ENCODE results near the gene FYB1.

The FYB1 gene

GRCh38 chr5:39106322-39106721 lies 113.0 kb downstream of the FYB1 start:
- Histone ChIP-seq H3K36me3 (ENCODE audit: control insufficient read depth, insufficient read depth, low read length) (no peaks in the 10 kb centered on the region), H3K27ac (ENCODE audit: low read length) (no peak overlapping the region), H3K27me3 (ENCODE audit: control insufficient read depth, insufficient read depth, low read length) (no peaks in the 10 kb centered on the region), H3K4me1 (ENCODE audit: control insufficient read depth, insufficient read depth, low read length) (no peaks in the 10 kb centered on the region), H3K4me3 (ENCODE audit: low read length) (no peak overlapping the region), H3K9me3 (ENCODE audit: control insufficient read depth, insufficient read depth, low read length) (no peaks in the 10 kb centered on the region)
- no peak for DNase-seq (ENCODE audit: low read depth, low spot score)
- no CpG with 5 or more reads among the region's 1 CpG for WGBS (ENCODE audit: insufficient coverage, insufficient read length)

- H3K4me3 ChIP-seq (ENCODE audit: low read length) = no peak overlapping the region
- no peak for DNase-seq (ENCODE audit: low read depth, low spot score)
- no peak overlapping the region for H3K27ac ChIP-seq (ENCODE audit: low read length)
- H3K4me1 ChIP-seq (ENCODE audit: control insufficient read depth, insufficient read depth, low read length) = no peaks in the 10 kb centered on the region
- H3K36me3 ChIP-seq (ENCODE audit: control insufficient read depth, insufficient read depth, low read length) = no peaks in the 10 kb centered on the region
- WGBS (ENCODE audit: insufficient coverage, insufficient read length) = no CpG with 5 or more reads among the region's 1 CpG
- H3K9me3 ChIP-seq (ENCODE audit: control insufficient read depth, insufficient read depth, low read length) = no peaks in the 10 kb centered on the region
- no peaks in the 10 kb centered on the region for H3K27me3 ChIP-seq (ENCODE audit: control insufficient read depth, insufficient read depth, low read length)
Observed at GRCh38 chr5:39104221-39104620, 115.1 kb downstream of the FYB1 start.

DNA sequence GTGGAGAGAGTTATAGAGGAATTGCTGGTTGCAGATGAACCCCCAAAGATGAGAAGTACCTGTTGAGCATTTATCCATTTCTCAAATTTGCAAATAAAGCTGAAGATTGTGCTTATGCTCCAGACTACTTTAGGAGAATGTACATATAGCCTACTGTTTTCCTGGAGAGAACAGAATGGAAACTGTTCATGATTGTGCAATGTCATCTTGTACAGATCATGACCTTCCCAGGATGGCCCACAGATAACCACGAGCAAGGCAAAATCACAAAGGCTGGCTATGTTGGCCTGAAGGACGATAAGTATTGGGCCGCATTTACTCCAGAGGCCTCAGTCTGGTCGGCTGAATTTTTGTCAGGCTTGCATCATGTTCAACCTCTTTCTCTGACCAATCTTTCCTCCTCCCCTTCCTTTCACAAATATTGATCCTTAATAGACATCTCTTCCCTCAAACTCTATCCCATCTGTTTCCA lies 116.6 kb downstream of the FYB1 start:
- Histone ChIP-seq H3K27me3 (ENCODE audit: control insufficient read depth, insufficient read depth, low read length) (no peaks in the 10 kb centered on the region), H3K36me3 (ENCODE audit: control insufficient read depth, insufficient read depth, low read length) (no peaks in the 10 kb centered on the region), H3K4me1 (ENCODE audit: control insufficient read depth, insufficient read depth, low read length) (no peaks in the 10 kb centered on the region), H3K9me3 (ENCODE audit: control insufficient read depth, insufficient read depth, low read length) (no peaks in the 10 kb centered on the region), H3K27ac (ENCODE audit: low read length) (no peak overlapping the region), H3K4me3 (ENCODE audit: low read length) (no peak overlapping the region)
- DNase-seq (ENCODE audit: low read depth, low spot score) = no peak
- WGBS (ENCODE audit: insufficient coverage, insufficient read length) = no CpG with 5 or more reads among the region's 4 CpGs

DNA sequence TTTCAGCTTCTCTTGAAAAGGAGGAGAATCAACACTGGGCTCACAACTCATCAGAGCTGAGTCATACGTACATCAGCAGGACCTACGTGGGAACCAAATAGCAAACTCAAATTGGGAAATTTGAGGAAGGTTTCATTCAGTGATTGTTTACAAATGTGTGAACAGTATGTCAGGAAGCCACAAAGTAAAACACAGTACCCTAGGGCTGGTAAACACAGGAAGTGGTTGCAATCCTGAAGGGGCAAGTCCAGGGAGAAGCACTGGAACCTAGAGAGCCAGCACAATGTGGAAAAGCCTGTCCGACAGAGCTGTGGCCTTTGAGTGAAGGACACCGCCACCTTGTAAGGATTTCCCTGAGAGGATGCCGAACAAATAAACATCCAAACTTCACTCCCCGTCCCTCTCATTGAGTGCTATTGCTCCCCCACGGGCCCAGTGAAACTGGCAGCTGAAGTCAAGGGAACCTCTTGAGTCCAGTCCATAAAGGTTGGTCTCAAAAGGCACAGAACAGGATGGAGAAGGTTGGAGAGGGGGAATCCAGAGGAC lies 118.4 kb downstream of the FYB1 start:
- Histone ChIP-seq H3K9me3 (ENCODE audit: control insufficient read depth, insufficient read depth, low read length) (no peaks in the 10 kb centered on the region), H3K4me1 (ENCODE audit: control insufficient read depth, insufficient read depth, low read length) (no peaks in the 10 kb centered on the region), H3K36me3 (ENCODE audit: control insufficient read depth, insufficient read depth, low read length) (no peaks in the 10 kb centered on the region), H3K27me3 (ENCODE audit: control insufficient read depth, insufficient read depth, low read length) (no peaks in the 10 kb centered on the region), H3K4me3 (ENCODE audit: low read length) (no peak overlapping the region), H3K27ac (ENCODE audit: low read length) (no peak overlapping the region)
- no peak for DNase-seq (ENCODE audit: low read depth, low spot score)
- WGBS (ENCODE audit: insufficient coverage, insufficient read length) = no CpG with 5 or more reads among the region's 7 CpGs

DNA sequence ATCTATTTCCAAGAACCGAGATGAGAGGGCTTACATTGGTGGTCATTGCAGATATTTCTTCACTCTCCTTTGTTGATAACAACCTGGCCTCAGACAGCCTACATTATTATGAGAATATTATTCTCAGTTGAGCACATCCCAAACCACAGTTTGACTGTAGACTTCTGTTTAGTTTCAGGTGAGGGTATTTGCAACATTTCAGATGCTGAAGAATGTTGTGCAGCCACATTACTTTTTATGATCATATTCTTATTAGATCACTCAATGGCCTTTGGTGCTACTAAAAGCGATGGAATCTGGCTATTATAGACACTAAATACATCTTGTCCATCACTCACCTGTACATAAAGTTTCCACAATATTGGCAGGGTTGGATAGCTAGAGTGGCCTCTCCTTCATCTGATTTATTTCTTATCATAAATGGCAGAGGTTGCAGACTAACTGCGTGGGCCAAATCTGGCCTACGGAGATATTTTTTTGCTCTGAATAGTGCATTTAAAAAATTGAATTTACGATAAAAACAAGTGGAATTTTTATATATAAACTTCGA lies 119.0 kb downstream of the FYB1 start:
- no CpG with 5 or more reads among the region's 6 CpGs for WGBS (ENCODE audit: insufficient coverage, insufficient read length)
- H3K4me3 ChIP-seq (ENCODE audit: low read length) = no peak overlapping the region
- H3K4me1 ChIP-seq (ENCODE audit: control insufficient read depth, insufficient read depth, low read length) = no peaks in the 10 kb centered on the region
- no peak for DNase-seq (ENCODE audit: low read depth, low spot score)
- no peaks in the 10 kb centered on the region for H3K9me3 ChIP-seq (ENCODE audit: control insufficient read depth, insufficient read depth, low read length)
- H3K27ac ChIP-seq (ENCODE audit: low read length) = no peak overlapping the region
- H3K27me3 ChIP-seq (ENCODE audit: control insufficient read depth, insufficient read depth, low read length) = no peaks in the 10 kb centered on the region
- H3K36me3 ChIP-seq (ENCODE audit: control insufficient read depth, insufficient read depth, low read length) = no peaks in the 10 kb centered on the region

DNA sequence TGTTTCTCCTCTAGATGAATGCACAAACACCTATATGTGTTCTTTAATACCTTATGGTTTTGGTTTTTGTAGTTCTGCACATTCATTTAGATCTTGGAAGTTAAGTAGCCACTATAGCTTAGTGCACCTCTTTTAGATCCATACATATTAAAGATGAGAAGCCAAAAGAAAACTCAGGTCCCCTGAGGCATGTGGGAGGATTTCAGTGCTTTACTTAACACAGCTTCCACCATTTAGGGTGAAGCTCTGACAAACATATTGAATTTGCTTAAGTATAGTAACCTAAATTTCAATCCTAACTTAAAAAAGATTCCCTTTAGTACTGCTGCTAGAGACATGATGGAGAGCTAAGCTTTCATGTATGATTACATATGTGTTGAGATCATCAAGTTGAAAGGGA lies 119.5 kb downstream of the FYB1 start:
- no peaks in the 10 kb centered on the region for H3K27me3 ChIP-seq (ENCODE audit: control insufficient read depth, insufficient read depth, low read length)
- no peaks in the 10 kb centered on the region for H3K36me3 ChIP-seq (ENCODE audit: control insufficient read depth, insufficient read depth, low read length)
- no peak for DNase-seq (ENCODE audit: low read depth, low spot score)
- no peak overlapping the region for H3K27ac ChIP-seq (ENCODE audit: low read length)
- no peaks in the 10 kb centered on the region for H3K9me3 ChIP-seq (ENCODE audit: control insufficient read depth, insufficient read depth, low read length)
- H3K4me1 ChIP-seq (ENCODE audit: control insufficient read depth, insufficient read depth, low read length) = no peaks in the 10 kb centered on the region
- no peak overlapping the region for H3K4me3 ChIP-seq (ENCODE audit: low read length)

DNA sequence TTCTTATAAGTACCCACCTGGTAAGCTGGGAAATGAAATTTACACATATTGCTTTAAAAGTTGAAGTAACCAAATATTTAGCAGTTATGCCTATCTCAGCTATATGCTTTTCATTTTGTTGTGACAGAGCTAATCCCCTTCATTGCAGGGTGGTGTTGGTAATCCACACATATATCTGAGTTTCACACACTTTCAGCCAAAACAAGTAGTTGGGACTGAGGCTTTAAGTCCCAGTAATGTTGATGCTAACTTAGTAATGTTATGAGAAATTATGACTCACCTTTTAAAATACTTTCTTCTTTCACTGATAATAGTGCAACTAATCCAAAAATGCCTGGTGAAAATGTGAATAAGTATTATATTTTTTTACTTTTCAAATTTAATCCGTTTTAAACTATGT lies 126.0 kb downstream of the FYB1 start:
- H3K9me3 ChIP-seq (ENCODE audit: control insufficient read depth, insufficient read depth, low read length) = no peaks in the 10 kb centered on the region
- H3K27ac ChIP-seq (ENCODE audit: low read length) = no peak overlapping the region
- no peaks in the 10 kb centered on the region for H3K36me3 ChIP-seq (ENCODE audit: control insufficient read depth, insufficient read depth, low read length)
- H3K4me1 ChIP-seq (ENCODE audit: control insufficient read depth, insufficient read depth, low read length) = no peaks in the 10 kb centered on the region
- no peak for DNase-seq (ENCODE audit: low read depth, low spot score)
- H3K4me3 ChIP-seq (ENCODE audit: low read length) = no peak overlapping the region
- WGBS (ENCODE audit: insufficient coverage, insufficient read length) = no CpG with 5 or more reads among the region's 1 CpG
- no peaks in the 10 kb centered on the region for H3K27me3 ChIP-seq (ENCODE audit: control insufficient read depth, insufficient read depth, low read length)

- Histone ChIP-seq H3K4me3 (ENCODE audit: low read length) (no peak overlapping the region), H3K27ac (ENCODE audit: low read length) (no peak overlapping the region), H3K36me3 (ENCODE audit: control insufficient read depth, insufficient read depth, low read length) (no peaks in the 10 kb centered on the region), H3K4me1 (ENCODE audit: control insufficient read depth, insufficient read depth, low read length) (no peaks in the 10 kb centered on the region), H3K27me3 (ENCODE audit: control insufficient read depth, insufficient read depth, low read length) (no peaks in the 10 kb centered on the region), H3K9me3 (ENCODE audit: control insufficient read depth, insufficient read depth, low read length) (no peaks in the 10 kb centered on the region)
- no peak for DNase-seq (ENCODE audit: low read depth, low spot score)
- WGBS (ENCODE audit: insufficient coverage, insufficient read length) = no CpG with 5 or more reads among the region's 4 CpGs
Observed at GRCh38 chr5:39092581-39093351, 126.6 kb downstream of the FYB1 start.

DNA sequence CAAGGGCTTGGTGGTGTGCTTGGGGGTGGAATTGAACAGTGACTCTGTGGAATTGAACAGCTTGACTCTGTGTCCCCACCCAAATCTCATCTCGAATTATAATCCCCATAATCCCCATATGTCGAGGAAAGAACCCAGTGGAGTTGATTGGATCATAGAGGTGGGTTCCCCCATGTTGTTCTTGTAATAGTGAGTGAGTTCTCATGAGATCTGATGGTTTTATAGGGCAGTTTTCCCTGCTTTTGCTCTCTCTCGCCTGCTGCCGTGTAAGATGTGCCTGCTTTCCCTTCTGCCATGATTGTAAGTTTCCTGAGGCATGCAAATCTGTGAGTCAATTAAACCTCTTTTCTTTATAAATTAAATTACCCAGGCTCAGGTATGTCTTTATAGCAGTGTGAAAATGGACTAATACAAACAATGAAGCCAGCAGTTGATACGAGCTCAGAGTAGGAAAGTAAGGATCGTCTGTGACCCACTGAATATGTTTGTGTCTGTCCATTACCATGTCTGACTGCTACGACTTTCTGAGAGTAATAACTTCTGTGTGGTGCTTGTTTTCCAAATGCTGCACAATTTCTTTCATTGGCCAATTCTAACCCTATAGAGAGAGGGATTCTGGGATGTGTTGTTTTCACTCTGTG lies 127.3 kb downstream of the FYB1 start:
- no peak for DNase-seq (ENCODE audit: low read depth, low spot score)
- WGBS (ENCODE audit: insufficient coverage, insufficient read length) = no CpG with 5 or more reads among the region's 7 CpGs
- Histone ChIP-seq H3K36me3 (ENCODE audit: control insufficient read depth, insufficient read depth, low read length) (no peaks in the 10 kb centered on the region), H3K9me3 (ENCODE audit: control insufficient read depth, insufficient read depth, low read length) (no peaks in the 10 kb centered on the region), H3K4me3 (ENCODE audit: low read length) (no peak overlapping the region), H3K4me1 (ENCODE audit: control insufficient read depth, insufficient read depth, low read length) (no peaks in the 10 kb centered on the region), H3K27me3 (ENCODE audit: control insufficient read depth, insufficient read depth, low read length) (no peaks in the 10 kb centered on the region), H3K27ac (ENCODE audit: low read length) (no peak overlapping the region)

DNA sequence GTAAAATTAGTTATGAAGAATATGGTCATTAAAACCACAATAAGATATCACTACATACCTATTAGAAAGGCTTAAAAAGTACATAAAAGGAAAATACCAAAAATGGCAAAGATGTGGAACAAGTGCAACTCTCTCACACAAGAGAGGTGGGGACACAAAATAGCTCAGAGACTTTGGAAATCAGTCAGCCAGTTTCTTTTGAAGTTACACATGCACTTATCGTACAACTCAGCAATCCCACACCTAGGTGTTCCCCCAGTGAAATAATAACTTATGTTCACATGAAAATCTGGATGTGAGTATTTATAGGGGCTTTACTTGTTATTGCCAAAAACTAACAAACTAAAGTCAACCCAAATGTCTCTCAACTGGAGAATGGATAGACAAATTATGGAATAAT lies 135.4 kb downstream of the FYB1 start:
- WGBS (ENCODE audit: insufficient coverage, insufficient read length) = no CpG with 5 or more reads among the region's 1 CpG

More for the DNA sequence above, 135.4 kb downstream of the FYB1 start:
- no peak overlapping the region for H3K4me3 ChIP-seq (ENCODE audit: low read length)
- no peaks in the 10 kb centered on the region for H3K4me1 ChIP-seq (ENCODE audit: control insufficient read depth, insufficient read depth, low read length)
- no peak overlapping the region for H3K27ac ChIP-seq (ENCODE audit: low read length)
- H3K27me3 ChIP-seq (ENCODE audit: control insufficient read depth, insufficient read depth, low read length) = no peaks in the 10 kb centered on the region
- no peak for DNase-seq (ENCODE audit: low read depth, low spot score)
- H3K36me3 ChIP-seq (ENCODE audit: control insufficient read depth, insufficient read depth, low read length) = no peaks in the 10 kb centered on the region
- H3K9me3 ChIP-seq (ENCODE audit: control insufficient read depth, insufficient read depth, low read length) = no peaks in the 10 kb centered on the region

All from iPS DF 6.9 (cell line).